ENCODE results near the gene LCE7A.

Gene LCE7A

GRCh38 chr1:152859696-152860095 lies at the start of gene LCE7A:
Gene LCE7A, plus strand, starts transcription at chr1:152859996. Its CDS starts 702 bp downstream, at chr1:152860698.
- DNase-seq (ENCODE audit: low read depth), result no peak

GRCh38 chr1:152811050-152811449 lies 48.7 kb upstream of the LCE7A start:
- DNase-seq (ENCODE audit: low read depth), result no peak

GRCh38 chr1:152811671-152812070 lies 48.1 kb upstream of the LCE7A start, which contains the start of gene LCE1B:
Gene LCE1B, plus strand, starts transcription at chr1:152811971. Its CDS starts 476 bp downstream, at chr1:152812447.
- no peak for DNase-seq (ENCODE audit: low read depth)

GRCh38 chr1:152817309-152817708 lies 42.5 kb upstream of the LCE7A start:
- no peak for DNase-seq (ENCODE audit: low read depth)

GRCh38 chr1:152823294-152823693 lies 36.5 kb upstream of the LCE7A start:
- DNase-seq (ENCODE audit: low read depth), result no peak

GRCh38 chr1:152824964-152825363 lies 34.8 kb upstream of the LCE7A start:
- no peak for DNase-seq (ENCODE audit: low read depth)

- DNase-seq (ENCODE audit: low read depth), result no peak
These were observed 32.6 kb upstream of the LCE7A start, which contains the start of gene LCE1A for GRCh38 chr1:152827173-152827572. Gene LCE1A, plus strand, starts transcription at chr1:152827473. Its CDS starts 0 bp downstream, at chr1:152827473.

GRCh38 chr1:152836870-152837269 lies 22.9 kb upstream of the LCE7A start:
- no peak for DNase-seq (ENCODE audit: low read depth)

- DNase-seq (ENCODE audit: low read depth), result no peak
These were observed 17.2 kb upstream of the LCE7A start, which contains the start of gene LCE6A for GRCh38 chr1:152842556-152842955. Gene LCE6A, plus strand, starts transcription at chr1:152842856. Its CDS starts 665 bp downstream, at chr1:152843521.

- no peak for DNase-seq (ENCODE audit: low read depth)
These were observed 4.1 kb upstream of the LCE7A start for GRCh38 chr1:152855661-152856060.

GRCh38 chr1:152858062-152858461 lies 1.7 kb upstream of the LCE7A start:
- no peak for DNase-seq (ENCODE audit: low read depth)

- no peak for DNase-seq (ENCODE audit: low read depth)
These were observed 333 bp downstream of the LCE7A start for GRCh38 chr1:152860129-152860528.

- no peak for DNase-seq (ENCODE audit: low read depth)
These were observed 1.6 kb downstream of the LCE7A start for GRCh38 chr1:152861374-152861773.

- DNase-seq (ENCODE audit: low read depth), result no peak
These were observed 4.6 kb downstream of the LCE7A start for GRCh38 chr1:152864443-152864842.

GRCh38 chr1:152866321-152866720 lies 6.5 kb downstream of the LCE7A start:
- DNase-seq (ENCODE audit: low read depth), result no peak

- peak; percentile 17 for DNase-seq (ENCODE audit: low read depth)
These were observed 10.1 kb downstream of the LCE7A start for GRCh38 chr1:152869808-152870419.

GRCh38 chr1:152870831-152871730 lies 11.3 kb downstream of the LCE7A start:
- DNase-seq (ENCODE audit: low read depth), result no peak

- no peak for DNase-seq (ENCODE audit: low read depth)
These were observed 11.9 kb downstream of the LCE7A start for GRCh38 chr1:152871731-152872126.

- no peak for DNase-seq (ENCODE audit: low read depth)
These were observed 13.7 kb downstream of the LCE7A start for GRCh38 chr1:152873495-152873894.

- DNase-seq (ENCODE audit: low read depth), result no peak
These were observed 17.0 kb downstream of the LCE7A start for GRCh38 chr1:152876827-152877226.

- DNase-seq (ENCODE audit: low read depth), result no peak
These were observed 18.2 kb downstream of the LCE7A start, which contains the start of gene SMCP for GRCh38 chr1:152878042-152878441. Gene SMCP, plus strand, starts transcription at chr1:152878322. Its CDS starts 6,101 bp downstream, at chr1:152884423.

- DNase-seq (ENCODE audit: low read depth), result no peak
These were observed 19.9 kb downstream of the LCE7A start for GRCh38 chr1:152879559-152880198.

Measured in activated gamma-delta T cell treated with anti-CD3 and anti-CD28 coated beads, Interleukin-2, amount 50 U/mL, for 16 hours (primary cell).